Cerebellar cortex (tissue), 1 donor: ENCODE measurements around the gene HDGFL1.

Experiments used
- DNase-seq: peaks from one replicate; pipeline ENCODE4 v3.0.0-alpha.2; 2015; ENCODE audit warnings: low spot score

Gene HDGFL1

GRCh38 chr6:22590423-22590822, 21.1 kb downstream of the HDGFL1 start:
- no peak for DNase-seq

- DNase-seq: no peak
Measured at GRCh38 chr6:22593895-22594294, 24.5 kb downstream of the HDGFL1 start.

- no peak for DNase-seq
Measured at GRCh38 chr6:22596011-22596410, 26.6 kb downstream of the HDGFL1 start.

- DNase-seq: no peak
Measured at GRCh38 chr6:22598339-22598738, 29.0 kb downstream of the HDGFL1 start.

GRCh38 chr6:22600059-22600458, 30.7 kb downstream of the HDGFL1 start:
- DNase-seq: no peak

GRCh38 chr6:22601984-22602383, 32.6 kb downstream of the HDGFL1 start:
- peak; percentile 9 for DNase-seq

- DNase-seq: no peak
Measured at GRCh38 chr6:22605736-22606135, 36.4 kb downstream of the HDGFL1 start.

GRCh38 chr6:22610127-22610526, 40.8 kb downstream of the HDGFL1 start:
- DNase-seq: no peak

GRCh38 chr6:22612236-22612635, 42.9 kb downstream of the HDGFL1 start:
- DNase-seq: no peak

- no peak for DNase-seq
Measured at GRCh38 chr6:22613051-22613450, 43.7 kb downstream of the HDGFL1 start.

- DNase-seq: no peak
Measured at GRCh38 chr6:22613695-22614094, 44.3 kb downstream of the HDGFL1 start.

- DNase-seq: no peak
Measured at GRCh38 chr6:22614547-22614946, 45.2 kb downstream of the HDGFL1 start.

GRCh38 chr6:22621028-22621427, 51.7 kb downstream of the HDGFL1 start:
- DNase-seq: no peak
